ENCODE data around the gene METTL26. TPM values are rescaled to one million over a fixed set of nuclear protein-coding genes. Genes with fewer than 3 reads are reported as not detected.

Gene METTL26
- total RNA-seq = 58.9 to 68.5 TPM (median 68.1 TPM) in 3 replicates
- long read RNA-seq, transcript METTL26-203 (4 exons, 604 nt) = minor isoform, 6 of 88 reads
- long read RNA-seq, transcript METTL26-206 (3 exons, 1,710 nt) = minor isoform, 7 of 88 reads
- long read RNA-seq, transcript METTL26-201 (6 exons, 794 nt) = major isoform, 24 of 88 reads
- long read RNA-seq, transcript METTL26-205 (5 exons, 726 nt) = minor isoform, 10 of 88 reads
- long read RNA-seq, partial matches to known transcripts = 12 of 88 reads
- long read RNA-seq, other reads (novel, unspliced or antisense) = 11 of 88 reads

GRCh38 chr16:636206-637080 lies at the start of gene METTL26:
Gene METTL26, minus strand, starts transcription at chr16:636305. Its CDS starts 15 bp downstream, at chr16:636290.
- no peak for DNase-seq (ENCODE audit: low spot score)
- Mint-ChIP-seq H3K9me3 (ENCODE audit: low read depth) (no peaks in the 10 kb centered on the region), H3K4me3 (ENCODE audit: unreplicated experiment) (peak within 1 kb of the TSS; percentile 84), H3K36me3 (ENCODE audit: low read depth) (no peaks in the 10 kb centered on the region), H3K27ac (ENCODE audit: unreplicated experiment) (peak within 1 kb of the TSS; percentile 98), H3K27me3 (ENCODE audit: low read depth) (no peaks in the 10 kb centered on the region), H3K4me1 (ENCODE audit: low read depth) (peaks cover 8% of the 10 kb centered on the region)
- TF ChIP-seq, protein P1, sequence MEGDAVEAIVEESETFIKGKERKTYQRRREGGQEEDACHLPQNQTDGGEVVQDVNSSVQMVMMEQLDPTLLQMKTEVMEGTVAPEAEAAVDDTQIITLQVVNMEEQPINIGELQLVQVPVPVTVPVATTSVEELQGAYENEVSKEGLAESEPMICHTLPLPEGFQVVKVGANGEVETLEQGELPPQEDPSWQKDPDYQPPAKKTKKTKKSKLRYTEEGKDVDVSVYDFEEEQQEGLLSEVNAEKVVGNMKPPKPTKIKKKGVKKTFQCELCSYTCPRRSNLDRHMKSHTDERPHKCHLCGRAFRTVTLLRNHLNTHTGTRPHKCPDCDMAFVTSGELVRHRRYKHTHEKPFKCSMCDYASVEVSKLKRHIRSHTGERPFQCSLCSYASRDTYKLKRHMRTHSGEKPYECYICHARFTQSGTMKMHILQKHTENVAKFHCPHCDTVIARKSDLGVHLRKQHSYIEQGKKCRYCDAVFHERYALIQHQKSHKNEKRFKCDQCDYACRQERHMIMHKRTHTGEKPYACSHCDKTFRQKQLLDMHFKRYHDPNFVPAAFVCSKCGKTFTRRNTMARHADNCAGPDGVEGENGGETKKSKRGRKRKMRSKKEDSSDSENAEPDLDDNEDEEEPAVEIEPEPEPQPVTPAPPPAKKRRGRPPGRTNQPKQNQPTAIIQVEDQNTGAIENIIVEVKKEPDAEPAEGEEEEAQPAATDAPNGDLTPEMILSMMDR (IDR thresholded peaks at IDR 0.05) = no peak

- DNase-seq (ENCODE audit: low spot score) = no peak
- Mint-ChIP-seq H3K27ac (ENCODE audit: unreplicated experiment) (no peak overlapping the region), H3K27me3 (ENCODE audit: low read depth) (no peaks in the 10 kb centered on the region), H3K9me3 (ENCODE audit: low read depth) (no peaks in the 10 kb centered on the region), H3K4me3 (ENCODE audit: unreplicated experiment) (no peak overlapping the region), H3K36me3 (ENCODE audit: low read depth) (peaks cover 11% of the 10 kb centered on the region), H3K4me1 (ENCODE audit: low read depth) (peaks cover 47% of the 10 kb centered on the region)
- TF ChIP-seq, protein P1 (IDR thresholded peaks at IDR 0.05) = no peak
Observed at GRCh38 chr16:684961-685696, 49.0 kb upstream of the METTL26 start.

DNA sequence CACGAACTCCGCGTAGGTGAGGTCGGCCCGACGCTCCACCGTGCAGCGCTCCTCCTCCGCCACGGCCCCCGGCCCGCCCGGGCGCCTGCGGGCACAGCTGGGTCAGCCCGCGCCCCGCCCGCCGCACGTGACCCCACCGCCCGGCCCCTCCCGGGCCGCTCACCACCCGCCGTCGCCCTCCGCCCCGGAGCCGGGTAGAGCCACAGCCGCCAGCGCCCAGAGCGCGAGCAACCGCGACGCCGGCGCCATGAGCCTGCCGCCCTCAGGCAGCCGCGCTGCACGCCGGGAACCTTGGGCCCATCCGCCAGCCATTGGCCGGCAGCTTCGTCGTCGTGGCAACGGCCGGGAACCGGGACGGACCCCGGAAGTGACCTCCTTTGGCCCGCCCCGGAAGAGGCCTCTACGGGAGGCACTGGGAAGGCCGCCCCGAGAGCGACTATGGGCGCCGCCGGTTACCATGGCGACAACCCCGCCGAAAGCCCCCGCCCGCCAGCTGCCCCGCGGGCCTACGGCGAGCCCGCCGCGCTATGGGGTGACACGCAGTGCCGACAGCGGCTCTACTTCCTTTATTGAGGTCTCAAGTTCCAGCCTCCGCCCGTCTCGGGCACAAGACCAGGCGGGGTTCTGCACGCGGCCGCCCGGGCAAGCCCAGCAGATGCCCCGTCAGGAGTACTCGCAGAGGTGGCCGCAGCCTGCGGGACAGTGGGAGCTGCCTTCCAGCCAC lies 48.1 kb upstream of the METTL26 start, which contains the start of gene JMJD8:
TSS of gene JMJD8 (minus strand) at position 264 of the 724 bp plus-strand sequence. CDS start at position 249, 15 bp downstream.
- no peaks in the 10 kb centered on the region for H3K27me3 Mint-ChIP-seq (ENCODE audit: low read depth)
- peak within 1 kb of the TSS; percentile 74 for H3K27ac Mint-ChIP-seq (ENCODE audit: unreplicated experiment)
- H3K4me3 Mint-ChIP-seq (ENCODE audit: unreplicated experiment) = peak within 1 kb of the TSS; percentile 68
- TF ChIP-seq, protein P1 (IDR thresholded peaks at IDR 0.05) = no peak
- H3K36me3 Mint-ChIP-seq (ENCODE audit: low read depth) = peaks cover 11% of the 10 kb centered on the region
- H3K4me1 Mint-ChIP-seq (ENCODE audit: low read depth) = peaks cover 42% of the 10 kb centered on the region
- DNase-seq (ENCODE audit: low spot score) = peak; percentile 99
- no peaks in the 10 kb centered on the region for H3K9me3 Mint-ChIP-seq (ENCODE audit: low read depth)

- TF ChIP-seq, protein P1 (IDR thresholded peaks at IDR 0.05) = no peak
- H3K4me1 Mint-ChIP-seq (ENCODE audit: low read depth) = peaks cover 39% of the 10 kb centered on the region
Observed at GRCh38 chr16:683396-684070, 47.4 kb upstream of the METTL26 start.

More at GRCh38 chr16:683396-684070, 47.4 kb upstream of the METTL26 start:
- no peak for DNase-seq (ENCODE audit: low spot score)
- H3K27me3 Mint-ChIP-seq (ENCODE audit: low read depth) = no peaks in the 10 kb centered on the region
- H3K27ac Mint-ChIP-seq (ENCODE audit: unreplicated experiment) = peak overlapping the region; percentile 59
- peaks cover 11% of the 10 kb centered on the region for H3K36me3 Mint-ChIP-seq (ENCODE audit: low read depth)
- H3K9me3 Mint-ChIP-seq (ENCODE audit: low read depth) = no peaks in the 10 kb centered on the region
- H3K4me3 Mint-ChIP-seq (ENCODE audit: unreplicated experiment) = peak overlapping the region; percentile 68

Data from chondrocyte (in vitro differentiated cells).